ENCODE data around the gene PGAP6.

GRCh38 chr16:370979-371514, 10.7 kb downstream of the PGAP6 start:
- TF ChIP-seq GATA2 (IDR thresholded peaks at IDR 0.05; ENCODE audit: low read depth, low read length) = no peak
- TF ChIP-seq GATA3 (IDR thresholded peaks at IDR 0.05; ENCODE audit: low read depth, low read length) = no peak

All from SH-SY5Y (cell line).